ENCODE measurements around the gene RAB8A. TPM values are rescaled to one million over a fixed set of nuclear protein-coding genes. Genes with fewer than 3 reads are reported as not detected.
"Not testable (repeated sequence)": the region's sequence is repeated elsewhere in the genome, so short reads cannot be mapped to it uniquely, and the experiment has no call there.

The RAB8A gene
- total RNA-seq, 1 donor from 2014 or later, result 82.0 TPM

DNA sequence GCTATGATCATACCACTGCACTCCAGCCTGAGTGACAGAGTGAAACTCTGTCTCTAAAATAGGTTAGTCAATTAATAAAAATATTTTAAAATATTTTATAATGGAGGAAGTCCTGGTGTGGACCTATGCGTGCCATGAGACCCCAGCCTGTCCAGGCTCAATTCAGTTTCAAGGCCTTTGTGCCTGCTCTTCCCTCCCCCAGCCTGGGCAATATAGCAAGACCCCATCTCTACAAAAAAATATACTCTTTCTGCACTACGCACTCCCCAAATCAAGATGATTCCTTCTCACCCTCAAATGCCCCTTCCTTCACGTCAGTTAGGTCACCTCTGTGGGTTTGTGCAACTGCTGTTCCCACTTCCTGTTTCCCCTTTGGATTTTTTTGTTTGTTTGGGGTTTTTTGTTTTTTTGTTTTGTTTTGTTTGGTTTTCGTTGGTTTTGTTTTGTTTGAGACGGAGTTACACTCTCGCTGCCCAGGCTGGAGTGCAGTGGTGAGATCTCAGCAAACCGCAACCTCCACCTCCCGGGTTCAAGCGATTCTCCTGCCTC is 30.4 kb downstream of the RAB8A start:
- DNase-seq (ENCODE audit: low read depth), result no peak

DNA sequence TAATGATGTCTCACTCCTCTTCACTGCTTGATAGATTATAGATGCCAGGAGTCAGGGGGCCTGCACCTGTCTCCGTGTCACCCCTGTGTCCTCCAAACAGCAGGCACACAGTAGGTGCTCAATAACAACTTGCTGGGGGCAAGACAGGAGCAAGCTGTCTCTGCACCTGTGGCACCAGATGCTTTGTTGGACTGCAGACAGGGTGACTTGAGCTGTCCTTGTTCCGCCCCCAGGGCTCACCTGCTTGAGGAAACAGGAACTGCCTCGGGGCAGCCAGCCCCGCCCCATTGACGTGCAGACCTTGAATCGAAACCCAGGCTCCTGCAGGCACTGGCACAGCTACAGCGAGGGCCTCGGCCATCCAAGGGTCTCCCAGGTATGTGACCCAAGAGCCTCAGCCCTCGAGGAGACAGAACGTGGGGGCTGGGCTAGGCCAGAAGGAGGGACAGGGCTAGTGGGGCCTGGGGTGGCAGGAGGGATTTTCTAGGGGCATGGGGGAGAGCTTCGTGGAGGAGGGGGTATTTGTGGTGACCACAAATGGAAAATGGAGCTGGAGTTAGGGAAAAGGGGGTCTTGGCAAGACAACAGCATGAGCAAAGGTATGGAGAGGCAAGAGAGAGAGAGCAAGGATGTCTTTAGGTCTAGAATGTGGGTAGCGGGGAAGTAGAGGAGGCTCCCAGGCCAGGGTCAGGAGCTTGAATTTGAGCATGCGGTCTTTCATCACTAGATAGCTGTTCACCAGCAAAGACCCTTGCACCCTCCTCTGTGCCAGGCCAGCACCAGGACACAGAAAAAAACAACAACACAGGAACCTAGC is 31.9 kb downstream of the RAB8A start, which contains the start of gene HSH2D:
TSS of gene HSH2D (plus strand) at position 287 of the 817 bp plus-strand sequence. CDS start 5,066 bp downstream, outside the sequence.
- peak; percentile 38 for DNase-seq (ENCODE audit: low read depth)

DNA sequence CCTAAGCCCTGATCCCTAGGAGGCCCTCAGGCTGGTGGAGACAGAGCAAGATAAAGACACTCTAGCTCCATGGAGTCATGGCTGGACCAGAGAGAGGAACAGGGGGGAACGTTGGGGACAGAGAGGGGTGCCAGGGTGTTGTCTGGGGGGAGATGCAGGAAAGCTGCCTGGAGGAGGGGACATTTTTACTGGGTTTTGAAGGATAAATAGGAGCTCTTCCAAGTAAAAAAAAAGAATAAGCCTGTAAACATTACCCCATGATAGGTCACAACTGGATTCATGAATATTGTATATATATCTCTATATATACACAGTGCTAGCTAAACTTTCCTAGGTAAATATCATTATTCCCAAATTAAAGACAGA is 32.5 kb downstream of the RAB8A start:
- DNase-seq (ENCODE audit: low read depth), result no peak

DNA sequence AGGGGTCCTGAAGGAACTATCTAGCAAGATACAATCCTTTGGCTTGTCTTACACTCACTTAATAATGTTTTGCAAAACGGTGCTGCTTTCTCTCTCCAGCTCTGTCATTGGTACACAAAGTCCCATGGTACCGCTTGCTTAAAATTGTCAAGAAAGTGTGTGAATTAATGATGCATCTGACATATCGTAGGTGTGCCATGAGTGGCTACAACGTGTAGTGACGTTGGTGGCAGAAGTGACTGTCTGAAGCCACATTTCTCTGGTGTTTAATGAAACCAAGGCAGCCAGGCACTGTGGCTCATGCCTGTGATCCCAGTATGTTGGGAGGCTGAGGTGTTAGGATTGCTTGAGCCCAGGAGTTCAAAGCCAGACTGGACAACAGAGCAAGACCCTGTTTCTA is 34.4 kb downstream of the RAB8A start:
- DNase-seq (ENCODE audit: low read depth), result no peak

DNA sequence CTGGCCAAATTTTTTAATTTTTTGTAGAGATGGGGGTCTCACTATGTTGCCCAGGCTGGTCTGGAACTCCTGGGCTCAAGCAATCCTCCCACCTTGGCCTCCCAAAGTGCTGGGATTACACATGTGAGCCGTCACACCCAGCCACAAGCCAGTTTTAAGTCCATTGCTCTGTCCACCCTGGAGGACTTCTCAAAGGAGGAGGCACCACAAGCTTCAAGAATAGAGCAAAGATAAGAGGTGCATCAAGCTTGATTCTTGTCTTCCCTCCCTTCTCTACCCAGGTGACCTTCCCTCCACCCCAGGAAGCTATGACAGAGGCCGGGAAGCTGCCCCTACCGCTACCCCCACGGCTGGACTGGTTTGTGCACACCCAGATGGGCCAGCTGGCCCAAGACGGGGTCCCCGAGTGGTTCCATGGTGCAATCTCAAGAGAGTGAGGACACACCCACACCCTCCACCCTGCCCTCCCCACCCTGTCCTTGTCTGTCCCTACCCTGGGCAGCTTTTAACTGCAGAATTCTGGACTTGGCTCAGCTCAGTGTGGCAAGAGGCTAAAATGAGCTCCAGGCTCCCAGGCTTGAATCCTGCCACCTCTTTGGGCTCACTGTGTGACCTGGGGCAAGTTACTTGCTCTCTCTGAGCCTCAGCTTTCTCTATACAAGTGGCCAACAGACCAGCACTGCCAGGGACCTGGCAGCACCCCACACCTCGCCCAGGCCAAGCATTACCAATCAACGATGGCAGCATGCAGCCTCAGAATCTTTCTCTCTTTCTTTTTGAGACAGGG is 36.9 kb downstream of the RAB8A start:
- no peak for DNase-seq (ENCODE audit: low read depth)

DNA sequence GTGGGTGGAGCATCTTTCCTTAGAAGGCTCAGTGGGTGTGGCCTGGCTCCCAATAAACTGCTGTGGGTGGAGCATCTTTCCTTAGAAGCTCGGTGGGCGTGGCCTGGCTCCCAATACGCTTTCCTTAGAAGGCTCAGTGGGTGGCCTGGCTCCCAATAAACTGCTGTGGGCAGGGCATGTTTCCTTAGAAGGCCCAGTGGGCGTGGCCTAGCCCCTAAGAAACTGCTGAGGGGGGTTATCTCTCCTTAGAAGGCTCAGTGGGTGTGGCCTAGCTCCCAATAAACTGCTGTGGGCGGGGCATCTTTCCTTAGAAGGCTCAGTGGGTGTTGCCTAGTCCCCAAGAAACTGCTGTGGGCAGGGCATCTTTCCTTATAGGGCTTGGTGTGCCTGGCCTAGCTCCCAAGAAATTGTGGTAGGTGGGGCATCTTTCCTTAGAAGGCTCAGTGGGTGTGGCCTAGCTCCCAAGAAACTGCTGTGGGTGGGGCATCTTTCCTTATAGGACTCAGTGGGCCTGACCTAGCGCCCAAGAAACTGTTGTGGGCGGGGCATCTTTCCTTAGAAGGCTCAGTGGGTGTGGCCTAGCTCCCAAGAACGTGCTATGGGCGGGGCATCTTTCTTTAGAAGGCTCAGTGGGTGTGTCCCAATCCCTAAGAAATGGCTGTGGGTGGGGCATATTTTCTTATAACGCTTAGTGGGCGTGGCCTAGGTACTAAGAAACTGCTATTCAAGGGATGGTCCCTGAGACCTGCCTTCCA is 42.1 kb downstream of the RAB8A start:
- no peak for DNase-seq (ENCODE audit: low read depth)

DNA sequence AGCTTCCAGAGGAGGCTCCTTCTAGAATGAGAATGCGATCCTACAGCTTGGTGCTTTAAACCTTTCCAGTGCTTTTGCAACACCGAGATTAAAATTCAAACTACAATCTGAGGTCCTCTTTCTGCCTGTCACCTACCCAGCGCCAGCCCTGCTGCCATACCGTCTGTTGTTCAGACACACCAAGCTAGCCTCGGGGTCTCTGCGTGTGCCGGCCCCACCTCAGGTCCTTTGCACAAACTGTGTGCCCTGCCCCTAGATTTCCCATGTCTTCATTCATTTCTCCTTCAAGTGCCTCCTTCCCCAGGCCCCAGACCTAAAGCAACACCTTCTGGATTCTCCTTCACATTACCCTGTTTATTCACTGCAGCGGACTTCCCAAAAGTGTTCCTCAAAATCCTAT is 42.9 kb downstream of the RAB8A start:
- no peak for DNase-seq (ENCODE audit: low read depth)

DNA sequence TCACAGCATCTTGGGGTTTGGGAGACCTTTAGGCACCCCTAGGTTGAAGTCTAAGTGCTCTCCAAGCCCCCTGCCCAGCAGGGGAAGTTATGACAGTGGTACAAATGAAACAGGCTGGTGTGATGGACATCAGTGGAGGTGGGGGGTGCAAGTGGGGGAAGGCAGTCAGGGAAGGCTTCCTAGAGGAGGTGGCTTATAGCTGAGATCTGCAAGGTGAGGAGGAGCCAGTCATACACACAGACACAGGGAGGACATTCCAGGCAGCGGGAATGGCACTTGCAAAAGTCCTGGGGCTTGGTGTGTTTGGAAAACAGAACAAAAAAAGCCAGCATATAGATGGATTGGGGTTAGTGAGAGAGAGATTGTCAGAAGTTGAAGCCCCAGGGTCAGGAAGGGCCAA is 43.4 kb downstream of the RAB8A start:
- no peak for DNase-seq (ENCODE audit: low read depth)

DNA sequence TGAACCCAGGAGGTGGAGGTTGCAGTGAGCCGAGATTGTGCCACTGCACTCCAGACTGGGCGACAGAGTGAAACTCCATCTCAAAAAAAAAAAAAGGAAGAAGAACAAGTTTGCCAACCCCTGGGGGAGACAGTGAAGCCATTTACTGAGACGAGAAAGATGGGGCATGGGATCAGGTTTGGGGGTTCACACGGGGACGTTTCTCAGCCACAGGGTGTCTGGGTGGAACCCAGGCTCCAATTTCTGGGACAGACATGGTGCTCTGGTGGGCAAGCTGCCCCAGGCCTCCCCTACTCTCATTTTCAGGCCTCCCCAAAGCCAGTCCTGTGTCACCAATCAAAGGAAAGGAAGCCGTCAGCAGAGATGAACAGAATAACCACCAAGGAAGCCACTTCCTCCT is 45.2 kb downstream of the RAB8A start:
- DNase-seq (ENCODE audit: low read depth), result no peak

DNA sequence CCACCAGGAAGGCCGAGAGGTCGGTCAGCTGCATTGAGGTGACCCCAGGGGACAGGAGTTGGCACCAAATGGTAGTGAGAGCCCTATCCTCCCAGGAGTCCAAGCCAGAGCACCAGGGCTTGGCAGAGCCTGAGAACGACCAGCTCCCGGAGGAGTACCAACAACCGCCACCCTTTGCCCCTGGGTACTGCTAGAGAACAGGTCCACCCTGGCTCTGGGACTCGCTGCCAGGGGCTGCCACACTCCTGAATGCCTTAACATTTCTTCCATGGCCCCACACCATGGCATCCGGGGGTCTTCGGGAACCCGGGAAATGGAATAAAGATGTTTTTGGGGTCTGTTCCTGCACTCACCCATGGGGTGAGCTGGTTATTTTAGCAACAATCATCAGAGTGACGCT is 45.9 kb downstream of the RAB8A start:
- no peak for DNase-seq (ENCODE audit: low read depth)

DNA sequence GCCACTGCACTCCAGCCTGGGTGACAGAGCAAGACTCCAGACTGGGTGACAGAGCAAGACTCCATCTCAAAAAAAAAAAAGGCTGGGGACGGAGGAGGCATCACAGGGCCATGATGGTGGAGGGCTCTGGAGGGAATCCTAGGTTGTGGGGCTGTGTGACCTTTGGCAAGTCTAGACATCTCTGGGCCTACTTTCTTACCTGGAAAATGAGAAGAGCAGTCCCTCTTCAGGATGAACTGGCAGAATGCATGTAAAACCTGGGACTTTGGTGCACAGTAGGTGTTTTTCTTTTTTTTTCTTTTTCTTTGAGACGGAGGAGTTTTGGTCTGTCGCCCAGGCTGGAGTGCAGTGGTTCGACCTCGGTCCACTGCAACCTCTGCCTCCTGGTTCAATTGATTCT is 48.0 kb downstream of the RAB8A start:
- DNase-seq (ENCODE audit: low read depth), result no peak

DNA sequence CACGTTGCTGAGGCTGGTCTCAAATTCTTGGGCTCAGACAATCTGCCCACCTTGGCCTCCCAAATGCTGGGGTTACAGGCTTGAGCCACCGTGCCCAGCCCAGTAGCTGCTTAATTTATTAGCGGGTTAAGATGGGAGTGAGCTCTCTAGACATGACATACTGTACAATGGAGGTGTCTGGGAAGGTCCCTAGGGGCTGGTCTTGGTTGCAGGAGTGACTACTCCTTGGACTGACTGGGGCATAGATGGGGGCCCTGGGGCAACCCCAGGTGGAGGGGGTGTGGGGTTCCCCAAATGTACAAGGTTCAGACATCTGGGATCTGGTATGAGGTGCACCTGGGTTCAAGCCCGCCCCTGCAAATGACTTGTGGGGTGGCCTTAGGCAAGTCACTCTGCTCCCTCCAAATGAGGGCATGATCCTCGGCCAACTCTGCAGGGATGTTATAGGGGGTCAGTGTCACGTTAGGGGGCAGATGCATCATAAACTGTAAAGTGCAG is 48.8 kb downstream of the RAB8A start:
- no peak for DNase-seq (ENCODE audit: low read depth)

DNA sequence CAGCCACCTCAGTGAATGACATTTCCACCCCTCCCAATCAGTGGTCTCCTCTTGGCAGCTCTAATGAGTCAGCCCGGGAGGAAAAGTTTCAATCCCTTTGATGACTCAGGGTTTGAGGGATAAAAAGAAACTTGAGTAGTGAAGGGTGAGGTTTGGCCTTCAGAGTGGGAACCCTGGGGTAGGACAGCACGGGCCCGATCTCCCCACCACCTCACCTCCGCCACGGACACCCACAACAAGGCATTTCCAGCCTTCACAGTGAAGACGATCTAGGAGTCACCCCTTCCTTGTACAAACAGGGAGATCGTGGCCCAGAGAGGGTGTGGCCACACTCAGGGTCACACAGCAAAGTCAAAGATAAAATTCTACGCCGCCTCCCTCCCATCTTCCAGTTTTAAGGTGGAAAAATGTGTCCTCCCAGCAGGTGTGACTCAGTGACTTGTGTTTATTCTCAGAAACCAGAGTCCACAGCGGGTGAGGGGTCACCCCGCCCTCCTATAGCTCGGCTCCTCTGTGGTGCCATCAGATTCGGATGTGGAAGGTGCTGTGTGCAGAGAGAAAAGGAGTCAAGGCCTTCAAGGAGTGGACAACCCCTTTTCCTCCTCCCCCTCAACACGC is 49.4 kb downstream of the RAB8A start:
- DNase-seq (ENCODE audit: low read depth), result peak; percentile 64

DNA sequence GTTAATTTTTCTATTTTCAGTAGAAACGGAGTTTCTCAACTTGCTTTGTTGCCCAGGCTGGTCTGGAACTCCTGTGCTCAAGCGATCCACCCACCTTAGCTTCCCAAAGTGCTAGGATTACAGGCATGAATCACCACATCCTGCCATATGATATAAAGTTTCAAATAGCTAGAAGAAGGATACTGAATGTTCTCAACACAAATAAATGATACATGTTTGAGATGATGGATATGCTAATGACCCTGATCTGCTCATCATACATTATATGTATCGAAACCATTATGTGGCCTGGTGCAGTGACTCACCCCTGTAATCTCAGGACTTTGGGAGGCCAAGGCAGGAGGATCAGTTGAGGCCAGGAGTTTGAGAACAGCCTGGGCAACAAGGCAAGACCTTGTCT is 50.2 kb downstream of the RAB8A start:
- DNase-seq (ENCODE audit: low read depth), result peak; percentile 49

DNA sequence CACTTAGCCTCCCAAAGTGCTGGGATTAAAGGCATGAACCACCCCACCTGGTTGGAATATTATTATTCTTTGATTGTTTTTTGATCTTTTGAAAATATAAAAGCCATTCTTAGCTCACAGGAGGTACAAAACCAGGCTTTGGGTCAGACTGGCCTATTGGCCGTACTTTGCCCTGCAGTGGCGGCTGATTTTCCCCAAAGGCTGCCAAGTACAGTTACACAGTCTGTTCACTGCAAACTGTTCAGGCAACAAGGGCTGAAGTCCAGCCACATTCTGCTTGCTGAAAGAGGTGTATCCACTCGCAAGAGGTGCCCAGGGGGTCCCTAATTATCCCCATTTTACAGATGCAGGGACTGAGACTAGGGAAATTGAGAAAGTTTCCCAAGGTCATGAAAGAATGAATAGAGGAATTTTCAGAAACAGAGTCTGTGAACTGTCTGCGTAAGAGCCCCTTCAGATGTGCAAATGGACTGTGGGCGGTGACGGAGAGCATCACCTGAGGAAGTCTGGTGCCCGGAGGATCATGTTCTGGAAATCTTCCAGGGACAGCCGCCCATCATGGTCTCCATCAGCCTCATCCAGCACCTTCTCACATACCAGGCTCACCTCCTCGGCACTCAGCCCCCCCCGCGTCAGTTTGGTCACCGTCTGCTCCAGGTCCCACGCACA is 52.7 kb downstream of the RAB8A start:
- DNase-seq (ENCODE audit: low read depth), result no peak

DNA sequence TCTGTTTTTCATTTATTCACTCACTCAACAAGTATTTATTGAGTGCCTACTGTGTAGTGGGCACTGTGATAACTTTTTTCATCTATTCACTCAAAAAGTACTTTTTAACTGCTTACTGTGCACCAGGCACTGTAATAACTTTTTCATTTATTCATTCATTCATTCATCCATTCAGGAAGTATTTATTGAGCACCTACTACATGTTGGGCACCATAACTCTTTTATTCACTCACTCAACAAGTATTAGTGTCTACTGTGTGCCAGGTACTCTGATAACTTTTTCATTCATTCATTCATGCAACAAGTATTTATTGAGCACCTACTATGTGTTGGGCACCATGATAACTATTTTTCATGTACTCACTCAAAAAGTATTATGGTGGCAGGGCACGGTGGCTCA is 54.7 kb downstream of the RAB8A start:
- DNase-seq (ENCODE audit: low read depth), result no peak

DNA sequence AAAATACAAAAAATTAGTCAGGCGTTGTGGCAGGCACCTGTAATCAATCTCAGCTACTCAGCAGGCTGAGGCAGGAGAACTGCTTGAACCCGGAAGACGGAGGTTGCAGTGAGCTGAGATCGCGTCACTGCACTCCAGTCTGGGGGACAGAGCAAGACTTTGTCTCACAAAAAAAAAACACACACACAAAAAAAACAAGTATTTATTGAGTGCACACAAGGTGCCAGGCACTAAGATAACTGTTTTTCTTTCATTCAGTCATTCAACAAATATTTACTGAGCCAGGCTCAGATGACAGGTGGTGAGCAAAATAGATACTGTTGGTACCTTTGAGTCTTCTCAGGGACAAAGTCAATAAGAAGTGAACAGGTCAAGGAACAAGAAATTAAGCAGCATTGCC is 55.4 kb downstream of the RAB8A start:
- DNase-seq (ENCODE audit: low read depth), result no peak

DNA sequence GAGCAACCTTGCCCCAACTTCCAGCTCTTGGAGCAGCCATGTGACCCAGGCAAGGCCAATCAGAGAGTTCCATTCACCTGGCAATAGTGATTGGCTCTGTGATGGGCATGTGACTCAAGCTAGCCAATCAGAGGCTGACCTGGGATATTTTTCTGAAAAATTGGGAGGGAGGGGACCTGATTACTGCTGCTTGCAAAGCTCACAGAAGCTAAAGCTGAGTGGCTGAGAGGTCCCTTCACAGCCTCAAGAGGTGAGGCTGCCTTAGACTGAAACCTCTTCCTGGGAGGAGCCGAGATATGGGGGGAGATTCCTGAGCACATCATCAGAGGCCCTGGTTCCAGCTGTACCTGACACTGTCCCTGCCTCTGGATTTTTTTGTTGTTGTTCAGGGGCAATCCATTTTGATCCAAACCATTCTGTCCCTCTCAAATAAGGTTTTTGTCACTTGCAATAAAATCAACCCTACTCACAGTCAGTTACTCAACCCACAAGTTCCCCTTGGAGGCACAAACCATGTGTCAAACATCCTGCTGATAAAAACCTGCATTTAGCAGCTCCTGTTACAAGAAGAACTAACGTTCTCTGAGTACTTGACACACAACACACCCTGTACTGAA is 56.9 kb downstream of the RAB8A start:
- no peak for DNase-seq (ENCODE audit: low read depth)

DNA sequence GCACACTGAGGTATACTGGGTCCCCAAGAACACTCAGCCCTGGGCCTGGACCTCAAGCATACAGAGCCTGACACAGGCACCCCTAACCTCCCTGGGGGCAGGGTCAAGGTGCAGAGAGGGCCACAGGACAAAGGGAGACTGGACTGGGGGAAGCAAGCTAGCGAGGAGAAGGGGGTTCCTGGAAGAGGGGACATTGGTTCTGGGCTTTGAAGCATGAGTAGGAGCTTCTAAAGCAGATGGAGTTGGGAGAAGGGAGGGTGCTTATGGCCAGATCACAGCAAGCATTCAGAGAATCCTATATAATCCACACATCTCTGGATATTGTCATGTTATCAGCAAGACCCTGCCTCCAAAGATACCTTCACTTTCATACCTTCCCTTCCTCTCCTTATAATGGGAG is 58.4 kb downstream of the RAB8A start:
- no peak for DNase-seq (ENCODE audit: low read depth)

DNA sequence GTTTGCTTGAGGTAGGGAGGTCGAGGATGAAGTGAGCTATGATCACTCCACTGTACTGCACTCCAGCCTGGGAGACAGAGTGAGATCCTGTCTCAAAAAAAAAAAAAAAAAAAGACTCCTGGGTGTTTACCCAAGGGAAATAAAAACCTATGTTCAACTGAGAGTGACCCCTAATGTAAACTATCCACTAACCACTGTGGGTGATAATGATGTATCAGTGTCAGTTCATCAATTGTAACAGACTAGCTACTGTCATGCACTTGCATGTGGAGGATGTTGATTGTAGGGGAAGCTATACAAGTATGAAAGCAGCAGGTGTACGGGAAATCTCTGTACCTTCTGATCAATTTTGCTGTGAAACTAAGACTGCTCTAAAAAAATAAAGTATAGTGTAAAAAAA is 64.3 kb downstream of the RAB8A start:
- no peak for DNase-seq (ENCODE audit: low read depth)

DNA sequence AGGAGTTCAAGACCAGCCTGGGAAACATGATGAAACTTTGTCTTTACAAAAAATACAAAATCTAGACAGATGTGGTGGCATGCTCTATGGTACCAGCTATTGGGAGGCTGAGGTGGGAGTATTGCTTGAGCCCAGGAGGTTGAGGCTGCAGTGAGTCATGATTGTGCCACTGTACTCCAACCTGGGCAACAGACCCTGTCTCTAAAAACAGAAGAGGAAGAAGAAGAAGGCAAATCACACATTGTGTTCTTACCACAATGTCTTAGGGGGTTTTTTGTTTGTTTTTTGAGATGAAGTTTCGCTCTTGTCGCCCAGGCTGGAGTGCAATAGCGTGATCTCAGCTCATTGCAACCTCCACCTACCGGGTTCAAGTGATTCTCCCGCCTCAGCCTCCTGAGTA is 67.2 kb downstream of the RAB8A start:
- not testable (repeated sequence) for DNase-seq (ENCODE audit: low read depth)

Measured in renal cortical epithelial cell (primary cell).